ENCODE results near the gene AP3D1.
"Not testable (repeated sequence)": the region's sequence is repeated elsewhere in the genome, so short reads cannot be mapped to it uniquely, and the experiment has no call there.

AP3D1 gene

DNA sequence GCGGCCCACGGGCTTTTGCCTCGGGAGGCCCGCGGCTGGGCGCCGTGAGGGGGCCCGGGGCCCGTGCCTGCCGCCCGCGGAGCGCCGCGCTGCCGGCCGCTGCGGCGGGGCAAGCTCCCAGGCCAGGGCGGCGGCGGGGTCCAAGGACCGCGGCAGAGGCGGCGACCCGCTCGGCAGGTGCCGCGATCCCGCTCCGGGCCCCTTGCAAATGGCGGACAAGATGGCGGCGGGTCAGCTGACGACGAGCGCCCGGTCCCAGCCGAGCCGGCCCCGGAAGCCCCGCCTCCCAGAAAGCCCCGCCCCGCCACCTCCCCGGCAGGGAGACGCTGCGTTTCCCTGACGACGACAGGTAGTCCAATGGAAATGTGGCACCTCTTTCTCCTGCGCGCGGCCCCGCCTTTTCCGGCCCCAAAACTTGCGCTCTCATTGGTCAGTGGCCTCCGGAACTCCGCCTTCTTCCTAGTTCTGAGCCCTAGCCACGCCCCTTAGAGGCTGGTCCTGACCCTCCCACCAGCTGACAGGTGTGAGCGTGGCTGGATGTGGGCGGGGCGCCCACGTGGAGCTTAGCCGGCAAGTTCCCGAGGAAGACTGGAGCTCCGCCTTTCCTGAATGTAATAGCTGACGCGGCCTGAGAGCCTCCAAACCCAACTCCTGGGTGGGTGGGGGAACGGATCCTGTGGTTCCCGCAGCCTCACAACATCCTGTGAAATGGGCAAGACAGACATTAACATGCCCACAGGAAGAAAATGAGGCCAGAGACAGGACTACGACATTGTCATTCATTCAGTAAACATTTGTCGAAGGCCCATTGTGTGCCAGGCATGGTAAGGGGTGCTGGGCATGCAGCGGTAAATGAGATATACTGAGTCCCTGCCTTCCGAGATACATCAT lies at the start of gene AP3D1:
TSS of gene AP3D1 (minus strand) at position 228 of the 891 bp plus-strand sequence. CDS start 232 bp downstream, outside the sequence.
- DNase-seq (ENCODE audit: low spot score) = peak; percentile 100

DNA sequence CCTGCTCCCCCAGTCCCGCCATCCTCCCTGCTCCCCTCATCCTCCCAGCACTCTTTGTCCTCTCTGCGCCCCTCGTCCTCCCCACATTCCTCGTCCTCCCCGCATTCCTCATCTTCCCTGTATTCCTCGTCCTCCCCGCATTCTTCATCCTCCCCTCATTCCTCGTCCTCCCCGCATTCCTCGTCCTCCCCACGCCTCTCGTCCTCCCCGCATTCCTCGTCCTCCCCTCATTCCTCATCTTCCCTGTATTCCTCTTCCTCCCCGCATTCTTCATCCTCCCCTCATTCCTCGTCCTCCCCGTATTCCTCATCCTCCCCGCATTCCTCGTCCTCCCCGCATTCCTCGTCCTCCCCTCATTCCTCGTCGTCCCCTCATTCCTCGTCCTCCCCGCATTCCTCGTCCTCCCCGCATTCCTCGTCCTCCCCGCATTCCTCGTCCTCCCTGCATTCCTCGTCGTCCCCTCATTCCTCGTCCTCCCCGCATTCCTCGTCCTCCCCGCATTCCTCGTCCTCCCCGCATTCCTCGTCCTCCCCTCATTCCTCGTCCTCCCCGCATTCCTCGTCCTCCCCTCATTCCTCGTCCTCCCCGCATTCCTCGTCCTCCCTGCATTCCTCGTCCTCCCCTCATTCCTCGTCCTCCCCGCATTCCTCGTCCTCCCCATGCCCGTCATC lies 49.4 kb upstream of the AP3D1 start:
- DNase-seq (ENCODE audit: low spot score) = not testable (repeated sequence)

DNA sequence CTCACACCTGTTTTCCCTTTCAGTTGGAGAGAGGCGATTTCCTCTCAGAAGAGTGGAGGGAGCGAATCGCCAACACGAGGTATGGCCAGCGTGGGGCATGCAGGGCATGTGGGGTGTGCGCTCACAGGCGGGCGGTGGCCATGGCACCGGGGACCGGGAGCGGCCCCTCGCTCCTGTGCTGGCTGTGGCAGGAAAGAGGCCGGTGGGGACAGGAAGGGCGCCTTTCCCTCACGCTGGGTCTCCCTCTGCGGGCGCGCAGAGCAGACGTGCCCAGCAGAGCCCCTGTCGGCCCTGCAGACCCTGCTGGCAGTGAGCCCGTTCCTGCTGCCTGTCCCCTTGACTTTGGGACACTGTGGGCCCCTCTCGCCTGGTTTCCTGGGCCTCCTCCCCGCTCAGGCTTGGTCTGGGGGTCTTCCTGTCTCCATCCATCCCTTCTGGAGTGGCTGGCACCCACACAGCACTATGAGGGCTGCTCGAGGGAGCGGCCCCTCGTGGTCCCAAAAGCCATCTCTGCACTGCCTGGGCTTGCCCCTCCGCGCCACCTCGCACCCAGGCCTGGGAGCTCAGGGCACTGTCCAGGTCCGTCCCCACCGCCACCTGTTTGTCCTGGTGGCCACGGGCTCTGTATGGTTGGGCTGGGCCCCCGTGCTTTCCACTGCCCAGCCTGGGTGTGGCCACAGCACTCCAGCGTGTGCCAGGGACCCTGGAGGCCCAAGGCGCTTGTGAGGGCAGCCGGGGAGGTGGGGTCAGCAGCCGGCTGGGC lies 48.7 kb upstream of the AP3D1 start:
- DNase-seq (ENCODE audit: low spot score) = no peak

DNA sequence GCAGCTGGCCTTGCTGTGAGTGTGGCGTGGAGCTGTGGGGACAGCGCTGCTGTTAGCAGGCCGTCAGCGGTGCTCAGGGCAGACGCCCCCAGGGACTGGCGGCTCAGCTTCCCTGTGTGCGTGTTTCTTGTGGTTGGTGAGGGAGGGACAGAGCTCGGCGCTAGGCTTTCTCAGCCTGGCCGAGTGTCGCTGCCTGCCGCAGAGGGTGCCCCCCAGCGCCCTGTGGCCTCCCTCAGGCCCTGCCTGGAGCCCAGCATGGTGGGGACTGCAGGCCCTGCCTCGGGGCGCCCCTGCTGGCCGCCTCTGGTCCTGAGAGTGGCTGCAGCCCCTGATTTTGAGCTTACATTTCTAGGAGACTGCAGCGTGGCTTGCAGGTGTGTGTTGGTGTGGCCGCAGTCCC lies 47.8 kb upstream of the AP3D1 start:
- no peak for DNase-seq (ENCODE audit: low spot score)

DNA sequence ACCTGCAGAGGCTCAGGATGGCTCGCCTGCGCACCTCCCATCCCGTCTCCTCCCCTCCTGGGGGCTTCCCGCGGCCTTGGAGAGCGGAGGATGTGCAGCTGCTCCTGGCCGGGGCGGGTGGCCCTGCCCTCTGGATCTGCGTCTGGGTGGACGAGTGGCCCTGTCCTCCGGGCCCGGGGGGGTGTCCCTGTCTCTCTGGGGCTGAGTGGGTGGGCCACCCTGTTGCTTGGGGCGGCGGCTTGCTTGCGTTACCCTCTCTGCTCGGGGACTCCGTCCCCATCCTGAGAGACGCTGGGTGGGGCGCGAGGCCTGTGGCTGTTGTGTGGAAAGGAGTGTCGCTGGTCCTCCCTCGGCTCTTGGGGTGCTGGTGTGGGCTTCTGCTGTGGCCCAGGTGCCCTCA lies 47.0 kb upstream of the AP3D1 start:
- no peak for DNase-seq (ENCODE audit: low spot score)

DNA sequence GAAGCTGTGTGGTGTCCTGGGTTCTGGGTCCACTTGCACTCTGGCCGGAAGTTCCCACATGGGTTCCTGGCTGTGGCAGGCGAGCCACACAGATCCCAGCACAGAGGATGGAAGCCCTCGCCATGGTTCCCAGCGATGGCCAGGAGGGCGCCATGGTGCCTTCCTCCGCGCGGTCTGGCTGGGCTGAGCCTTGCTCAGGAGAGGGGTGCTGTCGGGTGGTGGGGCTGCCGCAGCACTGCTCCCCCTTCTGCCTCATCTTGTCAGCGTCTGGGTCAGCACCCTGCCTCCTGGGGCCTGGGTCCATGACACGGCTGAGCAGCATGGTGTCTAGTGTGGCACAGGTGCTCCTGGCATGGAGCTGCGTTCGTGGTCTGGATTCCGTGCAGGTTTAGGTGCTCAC lies 45.9 kb upstream of the AP3D1 start:
- no peak for DNase-seq (ENCODE audit: low spot score)

DNA sequence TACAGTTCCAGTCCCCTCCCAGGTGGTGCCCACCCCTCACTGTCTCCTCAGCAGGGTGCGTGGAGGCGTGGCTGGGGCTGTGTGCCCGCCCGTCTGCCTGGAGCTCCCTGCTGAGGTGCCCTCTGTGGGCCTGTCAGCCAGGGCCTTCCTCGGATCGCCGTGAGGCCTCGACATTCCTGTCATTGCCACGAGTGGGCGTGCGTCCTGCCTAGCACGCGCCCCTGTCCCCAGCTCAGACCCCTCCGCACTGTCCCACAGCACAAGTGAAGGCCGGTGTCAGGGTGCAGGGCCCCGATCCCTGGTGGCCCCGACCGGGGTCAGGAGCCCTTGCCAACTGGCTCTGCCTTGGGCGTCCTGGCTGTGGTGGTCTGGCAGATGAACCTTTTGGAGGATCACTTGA lies 44.5 kb upstream of the AP3D1 start:
- DNase-seq (ENCODE audit: low spot score) = no peak

DNA sequence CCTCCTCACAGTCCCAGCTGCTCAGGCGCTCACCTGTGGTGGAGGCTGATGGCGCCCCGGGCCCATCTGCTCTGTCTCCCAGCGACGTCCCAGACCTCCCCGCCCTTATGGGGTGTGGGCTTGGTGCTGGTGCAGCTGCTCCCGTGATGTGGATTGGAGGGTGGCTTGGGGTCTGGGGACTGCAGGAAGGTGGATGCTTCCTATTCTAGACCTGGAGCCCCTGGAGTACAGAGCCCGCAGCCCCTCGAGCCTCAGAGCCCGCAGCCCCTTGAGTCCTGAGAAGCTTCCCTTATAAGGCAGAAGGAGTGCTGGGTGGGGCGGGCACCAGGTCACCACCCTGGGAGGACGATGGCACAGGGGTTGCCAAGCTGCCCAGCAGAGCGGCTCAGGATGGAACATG lies 44.0 kb upstream of the AP3D1 start:
- no peak for DNase-seq (ENCODE audit: low spot score)

DNA sequence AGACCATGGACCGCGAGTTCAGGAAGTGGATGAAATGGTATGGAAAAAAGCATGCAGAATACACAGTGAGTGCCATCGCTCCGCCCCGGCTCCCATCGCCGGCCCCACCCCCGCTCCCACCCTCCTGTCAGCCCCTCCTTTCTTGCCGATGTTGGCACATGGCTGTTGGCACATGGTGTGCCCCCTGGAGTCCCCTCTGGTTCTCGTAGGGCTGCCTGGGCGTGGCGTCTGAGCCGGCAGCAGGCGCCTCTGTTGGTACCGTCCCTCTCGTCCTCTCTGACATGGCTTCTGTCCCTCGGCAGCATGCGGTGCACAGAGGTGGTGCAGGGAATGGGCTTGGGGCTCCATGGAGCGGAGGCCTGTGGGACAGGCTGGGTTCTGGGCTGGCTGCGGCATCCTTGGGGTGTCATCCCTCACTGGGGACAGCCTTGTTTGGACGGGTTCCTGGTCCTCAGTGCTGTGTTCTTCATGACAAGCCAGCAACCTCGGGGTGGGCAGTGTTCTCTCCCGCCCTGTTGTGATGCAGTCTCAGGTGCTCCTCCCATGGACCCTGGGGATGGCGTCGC lies 43.2 kb upstream of the AP3D1 start:
- DNase-seq (ENCODE audit: low spot score) = no peak

DNA sequence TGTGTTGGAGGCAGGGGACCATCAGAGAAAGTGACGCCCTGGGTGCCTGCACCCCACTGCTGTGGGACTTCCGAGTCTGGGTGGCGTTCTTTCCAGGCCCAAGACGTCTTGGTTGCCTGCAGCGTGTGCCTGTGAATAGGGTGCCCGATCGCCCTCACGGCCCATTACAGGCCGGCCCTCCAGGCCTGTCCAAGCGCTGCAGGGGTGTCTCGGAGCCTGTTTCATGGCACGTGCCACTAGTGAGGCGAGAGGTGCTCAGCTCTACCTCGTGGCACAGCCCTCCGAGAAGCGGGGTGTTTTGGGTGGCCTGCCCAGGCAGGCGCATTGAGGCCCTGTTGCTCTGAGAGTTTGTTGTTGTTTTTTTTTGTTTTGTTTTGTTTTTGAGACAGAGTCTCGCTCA lies 42.4 kb upstream of the AP3D1 start:
- no peak for DNase-seq (ENCODE audit: low spot score)

DNA sequence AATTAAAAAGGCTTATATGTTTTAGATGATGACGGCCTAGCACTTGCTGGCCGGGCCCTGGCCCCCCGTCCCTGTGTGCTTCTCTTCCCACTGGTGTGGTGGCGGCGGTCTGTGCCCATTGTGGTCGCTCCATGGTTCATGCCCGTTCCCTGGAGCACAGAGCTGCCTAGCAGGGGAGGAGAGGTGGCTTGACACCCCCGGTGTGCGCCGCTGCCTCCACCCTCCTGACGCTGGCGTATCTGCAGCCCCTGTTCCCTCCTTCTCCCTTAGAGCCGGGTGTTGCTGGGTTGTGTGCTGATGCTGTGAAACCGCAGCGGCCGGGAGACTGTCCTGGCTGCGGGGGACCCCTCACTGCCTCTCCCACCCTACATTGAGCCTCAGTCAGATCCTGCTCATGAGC lies 41.5 kb upstream of the AP3D1 start:
- DNase-seq (ENCODE audit: low spot score) = no peak

DNA sequence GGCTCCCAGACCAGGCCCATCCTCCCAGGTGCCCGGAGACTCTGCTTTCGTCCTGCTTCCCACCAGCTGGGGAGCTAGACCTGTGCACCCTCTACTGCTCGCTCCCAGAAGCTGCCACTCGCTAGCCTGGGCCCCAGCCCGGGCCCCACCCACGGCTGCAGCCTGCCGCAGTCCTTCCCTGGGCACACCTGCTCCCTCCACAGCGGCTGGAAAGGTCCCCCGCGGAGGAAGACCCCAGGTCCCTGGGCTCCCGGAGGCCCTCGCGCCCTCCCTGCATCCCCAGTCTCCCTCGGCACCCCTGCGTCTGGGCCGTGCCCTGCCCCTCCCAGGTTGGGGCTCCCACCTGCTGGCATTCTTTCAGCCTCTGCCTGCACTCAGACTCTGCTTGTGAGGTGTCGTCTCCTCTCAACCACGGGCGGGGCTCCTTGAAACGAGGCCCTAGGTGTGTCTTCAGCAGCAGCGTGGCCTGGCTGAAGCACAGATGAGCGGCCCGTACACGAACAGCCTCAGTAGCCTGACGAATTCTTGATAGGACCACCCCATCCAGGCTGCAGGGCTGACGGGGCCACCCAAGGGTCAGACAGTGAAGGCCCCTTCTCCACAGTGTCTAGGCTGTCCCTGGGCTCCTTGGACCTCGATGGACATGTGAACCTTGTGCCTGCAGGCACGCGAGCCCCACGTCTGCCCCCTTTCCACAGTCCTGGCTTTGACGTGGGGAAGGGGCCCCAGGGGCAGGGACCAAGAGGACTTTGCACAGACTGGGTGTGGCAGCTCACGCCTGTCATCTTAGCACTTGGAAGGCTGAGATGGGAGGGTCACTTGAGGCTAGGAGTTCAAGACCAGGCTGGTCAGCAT lies 40.3 kb upstream of the AP3D1 start:
- DNase-seq (ENCODE audit: low spot score) = no peak

DNA sequence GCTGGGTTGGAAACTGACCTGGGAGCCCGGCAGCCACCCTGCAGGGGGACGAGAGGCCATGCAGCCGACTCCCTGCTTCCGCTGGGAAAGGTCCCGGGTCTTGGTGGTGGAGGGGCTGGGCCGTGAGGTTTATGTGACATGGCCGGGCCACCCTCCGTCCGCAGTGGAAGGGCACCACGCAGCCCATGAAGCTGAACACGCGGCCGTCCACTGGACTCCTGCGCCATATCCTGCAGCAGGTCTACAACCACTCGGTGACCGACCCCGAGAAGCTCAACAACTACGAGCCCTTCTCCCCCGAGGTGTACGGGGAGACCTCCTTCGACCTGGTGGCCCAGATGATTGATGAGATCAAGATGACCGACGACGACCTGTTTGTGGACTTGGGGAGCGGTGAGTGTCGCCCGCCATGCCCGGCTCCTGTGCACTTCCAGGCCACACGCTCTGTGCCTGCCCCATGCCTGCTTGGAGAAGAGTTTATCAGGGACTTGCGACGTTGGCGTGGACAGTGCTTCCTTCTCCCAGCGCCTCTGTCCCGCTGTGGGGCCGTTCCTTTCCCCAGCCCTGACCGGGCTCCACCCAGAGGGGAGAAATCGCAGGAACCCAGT lies 39.6 kb upstream of the AP3D1 start:
- no peak for DNase-seq (ENCODE audit: low spot score)

DNA sequence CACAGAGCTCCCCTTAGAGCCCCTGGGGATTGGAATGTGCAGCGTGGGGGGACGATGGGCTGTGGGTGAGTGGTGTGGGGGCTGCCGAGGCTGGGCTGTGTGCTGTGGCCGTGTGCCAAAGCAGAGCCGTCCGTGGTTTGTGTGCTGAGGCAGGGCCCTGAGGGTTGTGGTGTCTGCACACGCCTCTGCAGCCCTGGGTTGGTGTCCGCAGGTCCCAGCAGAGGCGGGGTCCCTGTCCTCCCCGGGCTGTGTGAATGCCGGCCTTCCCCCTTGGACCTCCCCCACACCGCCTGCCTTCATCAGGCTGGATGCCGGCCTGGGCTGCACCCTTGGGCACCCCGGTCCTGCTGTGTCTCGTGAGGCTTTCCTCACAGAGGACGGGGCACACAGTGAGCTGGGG lies 38.5 kb upstream of the AP3D1 start:
- no peak for DNase-seq (ENCODE audit: low spot score)

DNA sequence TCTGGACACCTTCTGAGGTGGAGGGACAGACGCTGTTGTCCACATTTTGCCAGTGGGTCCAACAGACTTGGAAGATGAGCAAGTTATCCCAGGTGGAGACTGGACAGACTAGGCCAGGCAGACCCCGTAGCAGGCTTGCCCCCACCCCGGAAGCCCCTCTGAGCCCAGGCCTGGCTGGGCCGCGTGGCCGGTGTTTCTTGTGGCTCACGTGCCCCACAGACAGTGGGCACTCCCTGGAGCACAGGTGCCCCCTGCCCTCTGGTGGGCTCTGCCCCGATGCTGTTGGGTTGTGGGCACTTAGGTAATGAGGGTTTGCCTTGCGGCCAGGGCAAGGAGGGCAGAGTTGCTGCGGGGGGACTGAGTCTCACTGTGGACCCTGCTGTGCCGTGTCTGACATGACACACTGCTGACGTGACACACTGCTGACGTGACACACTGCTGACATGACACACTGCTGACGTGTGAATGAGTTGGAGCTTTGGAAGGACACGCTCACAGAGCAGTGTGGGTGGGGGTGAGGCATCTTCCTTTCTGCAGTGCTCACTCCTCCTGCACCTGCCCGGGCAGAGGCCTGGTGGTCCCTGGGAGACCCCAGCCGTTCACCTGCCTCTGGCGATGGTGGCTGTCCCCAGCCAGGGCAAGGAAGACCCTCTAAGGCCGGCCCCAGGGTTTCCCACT lies 37.5 kb upstream of the AP3D1 start:
- DNase-seq (ENCODE audit: low spot score) = no peak

DNA sequence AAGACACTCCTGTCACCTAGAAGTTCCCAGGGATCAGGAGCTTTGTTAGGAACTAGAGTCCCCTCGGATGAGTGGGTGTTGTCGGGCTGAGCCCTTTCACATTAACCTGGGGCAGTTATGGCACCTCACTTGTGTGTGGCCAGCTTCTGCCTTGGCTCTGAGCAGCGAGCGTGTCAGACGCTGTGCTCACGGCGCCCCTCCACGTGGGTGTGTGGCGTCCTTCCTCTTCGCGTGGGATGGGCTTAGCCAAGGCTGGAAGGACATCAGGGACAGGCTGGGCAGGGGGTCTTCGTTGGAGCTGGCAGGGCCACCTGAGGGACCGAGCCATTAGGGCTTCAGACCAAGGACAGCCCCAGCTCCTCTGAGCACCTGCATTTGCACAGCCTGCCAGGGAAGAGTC lies 35.8 kb upstream of the AP3D1 start:
- DNase-seq (ENCODE audit: low spot score) = no peak

DNA sequence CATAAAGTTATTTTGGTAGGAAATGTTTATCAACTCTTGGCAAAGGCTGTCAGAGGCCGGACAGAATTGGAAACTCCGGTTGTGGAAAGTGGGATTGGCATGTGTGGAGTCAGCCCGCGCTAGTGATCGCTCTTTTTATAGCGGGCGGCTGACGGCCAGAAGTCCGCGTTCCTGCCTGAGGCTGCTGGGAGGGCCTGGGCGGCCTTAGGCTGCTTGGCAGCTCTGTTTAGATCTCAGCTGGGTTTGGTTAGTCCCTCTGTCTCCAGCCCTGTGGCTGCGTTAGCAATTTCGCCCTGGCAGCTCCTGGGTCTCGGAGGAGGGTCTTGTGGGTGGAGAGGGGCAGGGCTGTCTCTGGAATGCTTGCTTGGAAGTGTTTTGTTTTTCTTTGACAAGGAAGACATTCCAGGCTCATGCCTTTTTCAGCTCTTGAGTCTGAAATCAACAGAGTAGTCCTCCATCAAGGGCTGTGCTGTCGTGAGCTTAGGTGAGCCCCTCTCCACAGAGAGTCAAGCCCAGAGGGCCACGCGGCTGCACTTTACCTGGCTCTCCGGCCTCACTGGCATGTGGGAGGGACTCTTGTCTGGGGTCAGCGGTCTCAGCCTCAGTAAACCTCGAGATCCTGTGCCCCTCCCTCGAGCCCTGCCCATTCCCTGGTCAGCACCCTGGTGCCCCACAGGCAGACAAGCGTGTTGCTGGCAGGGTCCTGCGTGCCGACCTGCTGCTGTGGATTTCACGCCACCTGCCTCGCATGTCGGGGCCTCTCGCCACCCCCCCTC lies 34.9 kb upstream of the AP3D1 start:
- no peak for DNase-seq (ENCODE audit: low spot score)

DNA sequence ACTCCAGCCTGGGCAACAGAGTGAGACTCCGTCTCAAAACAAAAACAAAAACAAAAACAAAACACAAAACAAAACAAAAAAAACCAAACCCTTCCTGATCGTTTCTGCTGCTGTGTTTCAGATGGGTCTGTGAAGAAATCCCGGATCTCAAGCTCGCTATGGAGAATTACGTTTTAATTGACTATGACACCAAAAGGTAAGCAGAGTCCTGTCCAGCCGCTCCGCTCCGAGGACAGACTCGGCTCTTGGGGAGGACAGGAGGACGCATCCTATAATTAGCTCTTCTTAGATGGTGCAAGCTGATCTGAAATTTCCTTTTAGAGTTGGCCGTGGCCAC lies 34.3 kb upstream of the AP3D1 start:
- no peak for DNase-seq (ENCODE audit: low spot score)

DNA sequence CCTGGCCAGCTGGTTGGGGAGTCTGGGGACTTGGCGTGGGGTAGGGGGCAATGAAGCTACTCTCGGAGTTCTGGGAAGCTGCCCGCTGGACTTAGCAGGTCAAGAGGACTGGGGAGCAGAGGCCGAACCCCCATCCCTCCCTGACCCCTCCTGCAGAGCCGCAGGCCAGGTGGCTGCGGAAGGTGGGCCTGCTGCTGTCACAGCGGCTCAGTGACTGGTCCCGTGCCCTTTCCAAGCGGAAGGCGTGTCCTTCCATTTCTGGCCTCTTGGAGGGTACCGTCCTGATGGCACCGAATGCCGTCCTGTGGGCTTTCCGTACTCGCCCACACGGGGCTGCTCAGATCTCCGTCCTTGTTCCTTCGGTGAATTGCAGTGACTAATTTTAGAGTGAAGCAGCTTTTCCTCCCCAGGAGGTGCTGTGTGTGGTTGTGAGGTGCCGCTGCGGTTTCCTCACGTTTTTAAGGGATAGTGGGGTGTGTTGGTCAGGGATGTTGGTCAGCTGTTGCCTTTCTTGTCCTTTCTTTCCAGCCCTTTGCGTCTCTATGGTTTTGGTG lies 33.1 kb upstream of the AP3D1 start:
- no peak for DNase-seq (ENCODE audit: low spot score)

DNA sequence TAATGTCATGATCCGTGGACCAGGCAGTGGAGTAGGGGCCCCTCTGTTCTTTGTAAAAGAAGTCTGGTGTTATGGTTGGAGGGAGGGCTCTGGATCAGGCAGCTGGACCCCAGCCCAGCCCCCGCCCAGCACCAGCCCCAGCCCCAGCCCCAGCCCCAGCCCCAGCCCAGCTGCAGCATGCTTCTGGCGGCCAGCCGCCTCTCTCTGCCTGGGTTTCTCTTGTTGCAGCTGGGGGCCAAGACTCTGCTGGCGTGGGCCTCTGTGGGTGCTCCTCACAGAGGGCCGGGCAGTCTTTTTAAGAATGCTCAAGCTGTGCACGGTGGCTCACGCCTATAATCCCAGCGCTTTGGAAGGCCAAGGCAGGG lies 30.2 kb upstream of the AP3D1 start:
- no peak for DNase-seq (ENCODE audit: low spot score)

Measured in CD4-positive, alpha-beta T cell treated with Interleukin-2 at 100 ng/mL for 4 hours (primary cell).